ENCODE data around the gene PGD. TPM values are rescaled to one million over a fixed set of nuclear protein-coding genes. Genes with fewer than 3 reads are reported as not detected.
"Not testable (repeated sequence)": the region's sequence is repeated elsewhere in the genome, so short reads cannot be mapped to it uniquely, and the experiment has no call there.

Gene PGD
- total RNA-seq, 1 donor: 142 TPM

DNA sequence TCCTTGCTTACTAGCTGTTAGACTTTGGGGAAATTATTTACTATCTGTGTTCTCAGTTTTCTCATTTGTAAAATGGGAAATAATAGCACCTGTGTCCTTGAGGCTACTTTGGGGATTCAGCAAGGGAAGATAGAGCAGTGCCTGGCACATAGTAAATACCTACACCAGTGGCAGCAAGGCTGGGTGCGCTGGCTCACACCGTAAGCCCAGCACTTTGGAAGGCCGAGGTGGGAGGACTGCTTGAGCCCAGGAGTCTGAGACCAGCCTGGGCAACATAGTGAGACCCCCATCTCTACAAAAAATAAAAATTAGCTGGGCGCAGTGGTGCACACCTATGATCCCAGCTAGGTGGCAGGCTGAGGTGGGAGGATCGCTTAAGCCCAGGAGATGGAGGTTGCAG lies 22.8 kb downstream of the PGD start:
- Histone ChIP-seq H3K27ac (ENCODE audit: low read depth, low read length) (no peak overlapping the region), H3K79me2 (ENCODE audit: insufficient read depth, low read length) (no peaks in the 10 kb centered on the region), H4K20me1 (ENCODE audit: insufficient read depth, low read length) (no peaks in the 10 kb centered on the region), H2AFZ (ENCODE audit: low read length) (no peak overlapping the region), H3K27me3 (ENCODE audit: insufficient read depth, low read length) (no peaks in the 10 kb centered on the region), H3K4me1 (ENCODE audit: insufficient read depth, low read length) (no peaks in the 10 kb centered on the region), H3K36me3 (ENCODE audit: insufficient read depth, low read length) (peaks cover 44% of the 10 kb centered on the region), H3K4me2 (ENCODE audit: insufficient read depth, low read length) (no peak overlapping the region), H3K4me3 (ENCODE audit: insufficient read depth, low read length) (no peak overlapping the region), H3K9me3 (ENCODE audit: low read depth, low read length) (no peaks in the 10 kb centered on the region)
- DNase-seq (ENCODE audit: insufficient read length, low spot score, missing footprints): no peak
- TF ChIP-seq, protein P1, sequence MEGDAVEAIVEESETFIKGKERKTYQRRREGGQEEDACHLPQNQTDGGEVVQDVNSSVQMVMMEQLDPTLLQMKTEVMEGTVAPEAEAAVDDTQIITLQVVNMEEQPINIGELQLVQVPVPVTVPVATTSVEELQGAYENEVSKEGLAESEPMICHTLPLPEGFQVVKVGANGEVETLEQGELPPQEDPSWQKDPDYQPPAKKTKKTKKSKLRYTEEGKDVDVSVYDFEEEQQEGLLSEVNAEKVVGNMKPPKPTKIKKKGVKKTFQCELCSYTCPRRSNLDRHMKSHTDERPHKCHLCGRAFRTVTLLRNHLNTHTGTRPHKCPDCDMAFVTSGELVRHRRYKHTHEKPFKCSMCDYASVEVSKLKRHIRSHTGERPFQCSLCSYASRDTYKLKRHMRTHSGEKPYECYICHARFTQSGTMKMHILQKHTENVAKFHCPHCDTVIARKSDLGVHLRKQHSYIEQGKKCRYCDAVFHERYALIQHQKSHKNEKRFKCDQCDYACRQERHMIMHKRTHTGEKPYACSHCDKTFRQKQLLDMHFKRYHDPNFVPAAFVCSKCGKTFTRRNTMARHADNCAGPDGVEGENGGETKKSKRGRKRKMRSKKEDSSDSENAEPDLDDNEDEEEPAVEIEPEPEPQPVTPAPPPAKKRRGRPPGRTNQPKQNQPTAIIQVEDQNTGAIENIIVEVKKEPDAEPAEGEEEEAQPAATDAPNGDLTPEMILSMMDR (IDR thresholded peaks at IDR 0.05; ENCODE audit: extremely low read depth, low read depth, low read length): no peak

DNA sequence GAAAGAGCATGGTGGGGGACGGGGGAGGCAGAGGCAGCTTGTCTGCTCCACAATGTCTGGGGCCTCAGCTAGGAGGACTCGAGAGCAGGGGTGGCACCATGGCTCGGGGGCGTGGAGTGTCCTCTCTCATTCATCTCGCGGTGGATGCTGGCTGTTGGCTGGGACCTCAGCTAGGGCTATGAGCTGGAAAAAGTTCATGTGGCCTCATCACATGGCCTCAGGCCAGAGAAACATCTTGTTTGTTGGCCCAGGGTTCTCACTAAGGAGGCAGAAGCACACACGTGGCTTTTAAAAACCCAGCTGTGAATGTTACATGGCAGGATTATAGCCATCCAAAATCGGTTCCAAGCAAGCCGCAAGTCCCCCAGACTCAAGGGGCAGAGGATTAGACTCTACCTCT lies 25.2 kb downstream of the PGD start:
- peak; percentile 81 for DNase-seq (ENCODE audit: insufficient read length, low spot score, missing footprints)
- H2AFZ ChIP-seq (ENCODE audit: low read length): no peak overlapping the region

DNA sequence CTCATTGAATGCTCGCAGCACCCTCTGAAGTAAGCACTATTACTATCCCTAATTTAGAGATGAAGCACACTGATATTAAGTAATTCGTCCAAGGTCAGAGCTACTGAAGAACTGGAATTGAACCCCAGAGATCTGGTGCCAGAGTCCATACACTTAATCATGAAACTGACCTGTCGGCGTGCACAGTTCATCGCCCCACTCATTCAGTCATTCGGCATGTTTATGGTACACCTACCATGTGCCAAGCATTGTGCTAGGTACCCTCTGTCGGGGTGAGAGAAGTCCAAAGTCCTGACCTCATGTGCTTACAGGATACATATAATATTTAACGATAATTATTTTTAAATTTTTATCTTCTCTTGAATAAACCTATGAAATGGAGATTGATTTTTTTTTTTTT lies 25.8 kb downstream of the PGD start:
- peaks cover 1% of the 10 kb centered on the region for H3K4me1 ChIP-seq (ENCODE audit: insufficient read depth, low read length)
- no peak for DNase-seq (ENCODE audit: insufficient read length, low spot score, missing footprints)
- H2AFZ ChIP-seq (ENCODE audit: low read length): no peak overlapping the region
- no peak overlapping the region for H3K4me3 ChIP-seq (ENCODE audit: insufficient read depth, low read length)
- H3K79me2 ChIP-seq (ENCODE audit: insufficient read depth, low read length): no peaks in the 10 kb centered on the region
- H3K4me2 ChIP-seq (ENCODE audit: insufficient read depth, low read length): no peak overlapping the region
- no peaks in the 10 kb centered on the region for H3K27me3 ChIP-seq (ENCODE audit: insufficient read depth, low read length)
- no peak overlapping the region for H3K27ac ChIP-seq (ENCODE audit: low read depth, low read length)
- H4K20me1 ChIP-seq (ENCODE audit: insufficient read depth, low read length): no peaks in the 10 kb centered on the region
- TF ChIP-seq, protein P1 (IDR thresholded peaks at IDR 0.05; ENCODE audit: extremely low read depth, low read depth, low read length): no peak
- H3K36me3 ChIP-seq (ENCODE audit: insufficient read depth, low read length): peaks cover 16% of the 10 kb centered on the region
- H3K9me3 ChIP-seq (ENCODE audit: low read depth, low read length): no peaks in the 10 kb centered on the region

More for the DNA sequence above, 25.2 kb downstream of the PGD start:
- Histone ChIP-seq H3K9me3 (ENCODE audit: low read depth, low read length) (no peaks in the 10 kb centered on the region), H3K4me2 (ENCODE audit: insufficient read depth, low read length) (no peak overlapping the region), H3K4me3 (ENCODE audit: insufficient read depth, low read length) (no peak overlapping the region), H3K36me3 (ENCODE audit: insufficient read depth, low read length) (peaks cover 22% of the 10 kb centered on the region), H3K27ac (ENCODE audit: low read depth, low read length) (no peak overlapping the region), H4K20me1 (ENCODE audit: insufficient read depth, low read length) (no peaks in the 10 kb centered on the region), H3K27me3 (ENCODE audit: insufficient read depth, low read length) (no peaks in the 10 kb centered on the region), H3K79me2 (ENCODE audit: insufficient read depth, low read length) (no peaks in the 10 kb centered on the region), H3K4me1 (ENCODE audit: insufficient read depth, low read length) (no peaks in the 10 kb centered on the region)
- TF ChIP-seq, protein P1 (IDR thresholded peaks at IDR 0.05; ENCODE audit: extremely low read depth, low read depth, low read length): no peak

DNA sequence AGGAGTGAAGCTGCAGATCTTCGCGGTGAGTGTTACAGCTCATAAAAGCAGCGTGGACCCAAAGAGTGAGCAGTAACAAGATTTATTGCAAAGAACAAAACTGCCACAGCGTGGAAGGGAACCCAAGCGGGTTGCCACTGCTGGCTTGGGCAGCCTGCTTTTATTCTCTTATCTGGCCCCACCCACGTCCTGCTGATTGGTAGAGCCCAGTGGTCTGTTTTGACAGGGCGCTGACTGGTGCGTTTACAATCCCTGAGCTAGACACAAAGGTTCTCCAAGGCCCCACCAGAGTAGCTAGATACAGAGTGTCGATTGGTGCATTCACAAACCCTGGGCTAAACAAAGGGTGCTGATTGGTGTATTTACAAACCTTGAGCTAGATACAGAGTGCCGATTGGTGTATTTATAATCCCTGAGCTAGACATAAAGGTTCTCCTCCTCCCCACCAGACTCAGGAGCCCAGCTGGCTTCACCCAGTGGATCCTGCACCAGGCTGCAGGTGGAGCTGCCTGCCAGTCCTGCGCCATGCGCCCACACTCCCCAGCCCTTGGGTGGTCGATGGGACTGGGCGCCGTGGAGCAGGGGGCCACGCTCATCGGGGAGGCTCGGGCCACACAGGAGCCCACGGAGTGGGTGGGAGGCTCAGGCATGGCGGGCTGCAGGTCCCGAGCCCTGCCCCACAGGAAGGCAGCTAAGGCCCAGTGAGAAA lies 27.1 kb downstream of the PGD start:
- not testable (repeated sequence) for H3K4me3 ChIP-seq (ENCODE audit: insufficient read depth, low read length); H3K27ac ChIP-seq (ENCODE audit: low read depth, low read length); H3K79me2 ChIP-seq (ENCODE audit: insufficient read depth, low read length); H3K9me3 ChIP-seq (ENCODE audit: low read depth, low read length); H3K36me3 ChIP-seq (ENCODE audit: insufficient read depth, low read length); H2AFZ ChIP-seq (ENCODE audit: low read length); DNase-seq (ENCODE audit: insufficient read length, low spot score, missing footprints); H3K27me3 ChIP-seq (ENCODE audit: insufficient read depth, low read length); H4K20me1 ChIP-seq (ENCODE audit: insufficient read depth, low read length); H3K4me2 ChIP-seq (ENCODE audit: insufficient read depth, low read length); H3K4me1 ChIP-seq (ENCODE audit: insufficient read depth, low read length)

DNA sequence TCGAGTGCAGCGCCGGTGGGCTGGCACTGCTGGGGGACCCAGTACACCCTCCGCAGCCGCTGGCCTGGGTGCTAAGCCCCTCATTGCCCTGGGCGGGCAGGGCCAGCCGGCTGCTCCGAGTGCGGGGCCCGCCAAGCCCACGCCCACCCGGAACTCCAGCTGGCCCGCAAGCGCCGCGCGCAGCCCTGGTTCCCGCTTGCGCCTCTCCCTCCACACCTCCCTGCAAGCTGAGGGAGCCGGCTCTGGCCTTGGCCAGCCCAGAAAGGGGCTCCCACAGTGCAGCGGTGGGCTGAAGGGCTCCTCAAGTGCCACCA lies 27.6 kb downstream of the PGD start:
- not testable (repeated sequence) for DNase-seq (ENCODE audit: insufficient read length, low spot score, missing footprints); H3K9me3 ChIP-seq (ENCODE audit: low read depth, low read length); H3K4me3 ChIP-seq (ENCODE audit: insufficient read depth, low read length); H2AFZ ChIP-seq (ENCODE audit: low read length); H3K79me2 ChIP-seq (ENCODE audit: insufficient read depth, low read length); H3K36me3 ChIP-seq (ENCODE audit: insufficient read depth, low read length); H3K27ac ChIP-seq (ENCODE audit: low read depth, low read length); H3K4me2 ChIP-seq (ENCODE audit: insufficient read depth, low read length); H3K27me3 ChIP-seq (ENCODE audit: insufficient read depth, low read length); H4K20me1 ChIP-seq (ENCODE audit: insufficient read depth, low read length)
- peaks cover 12% of the 10 kb centered on the region for H3K4me1 ChIP-seq (ENCODE audit: insufficient read depth, low read length)

Measured in osteoblast (primary cell).